AG04449 (cell line): Measurements from ENCODE around the gene CPA3.

Experiments
- CTCF ChIA-PET: fragments of 350-600 bp; formaldehyde crosslinking; extraction: SDS; loops from one replicate; lab custom pipeline; 2021; ENCODE audit warnings: antibody characterized with exemption; lab: Yijun Ruan, JAX
- POLR2A ChIA-PET: fragments of 400-600, 350-600 bp; formaldehyde crosslinking; extraction: SDS; loops from one replicate; lab custom pipeline; 2020; ENCODE audit warnings: antibody characterized with exemption, inconsistent platforms; lab: Yijun Ruan, JAX
- DNase-seq: peaks from one replicate; pipeline ENCODE4 v3.0.0-alpha.2; 2010; ENCODE audit warnings: low read depth, low spot score
- H3K4me3 ChIP-seq: 2 replicates; pipeline ENCODE4 v1.5.1; 2011; ENCODE audit warnings: low read depth, mild to moderate bottlenecking, control low read depth, low read length
- TF ChIP-seq, protein P1 (sequence below): IDR thresholded peaks from one replicate; pipeline ENCODE4 v1.5.1; 2011; ENCODE audit warnings: mild to moderate bottlenecking, moderate library complexity, low read length, control low read depth, inconsistent platforms; ENCODE audit not compliant: insufficient read depth; ENCODE audit errors: missing control alignments

CPA3 gene

DNA sequence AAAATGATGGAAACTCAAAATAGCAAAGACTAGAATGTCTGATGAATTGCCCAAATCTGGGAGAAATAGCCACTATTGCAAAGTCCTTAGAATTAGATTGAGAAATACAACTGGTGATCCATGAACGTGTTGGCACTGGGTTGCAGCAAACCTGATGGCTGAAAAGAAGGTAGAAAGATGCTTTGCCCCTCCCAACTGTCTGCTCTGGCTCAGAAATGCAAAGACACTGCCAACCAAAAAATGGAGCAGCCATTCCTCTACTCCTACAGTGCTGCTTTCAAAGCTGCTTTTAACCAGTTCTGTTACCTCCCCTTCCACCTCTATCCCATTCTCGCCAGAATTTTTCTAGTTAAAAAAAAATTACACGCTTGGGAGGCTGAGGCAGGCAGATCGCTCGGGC, 60.7 kb downstream of the CPA3 start:
- POLR2A ChIA-PET, result no interaction called here
- CTCF ChIA-PET, result interaction anchor here (2.1 kb wide), 1 partner anchor 65 kb away, joined by 5 read pairs; no protein-coding TSS in a partner anchor
- DNase-seq, result no peak

DNA sequence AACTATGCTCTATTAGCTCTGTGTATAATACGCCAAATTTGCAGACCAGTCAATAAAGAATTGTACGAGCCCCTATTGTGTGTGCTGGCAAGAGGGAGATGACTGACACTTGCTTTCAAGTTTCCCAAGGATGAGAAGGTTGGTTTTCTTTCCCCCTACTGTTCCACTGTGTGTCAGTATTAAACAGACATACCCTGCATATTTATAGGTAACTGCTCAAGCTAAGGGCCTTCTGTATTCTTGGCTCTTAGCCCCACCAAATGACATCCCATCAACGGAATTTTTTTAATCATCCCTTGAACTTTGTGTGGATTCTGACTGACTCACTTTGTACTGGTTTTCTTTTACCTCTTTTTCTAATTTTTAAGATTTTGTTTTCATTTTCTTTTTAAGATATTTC, 65.7 kb downstream of the CPA3 start:
- DNase-seq, result no peak
- no peak overlapping the region for H3K4me3 ChIP-seq
- ChIA-PET CTCF (interaction anchor here (0.7 to 1.2 kb wide), 5 partner anchors 12 to 68 kb away, joined by 3 to 6 read pairs (median 5); no protein-coding TSS in a partner anchor), POLR2A (no interaction called here)
- TF ChIP-seq, protein P1, sequence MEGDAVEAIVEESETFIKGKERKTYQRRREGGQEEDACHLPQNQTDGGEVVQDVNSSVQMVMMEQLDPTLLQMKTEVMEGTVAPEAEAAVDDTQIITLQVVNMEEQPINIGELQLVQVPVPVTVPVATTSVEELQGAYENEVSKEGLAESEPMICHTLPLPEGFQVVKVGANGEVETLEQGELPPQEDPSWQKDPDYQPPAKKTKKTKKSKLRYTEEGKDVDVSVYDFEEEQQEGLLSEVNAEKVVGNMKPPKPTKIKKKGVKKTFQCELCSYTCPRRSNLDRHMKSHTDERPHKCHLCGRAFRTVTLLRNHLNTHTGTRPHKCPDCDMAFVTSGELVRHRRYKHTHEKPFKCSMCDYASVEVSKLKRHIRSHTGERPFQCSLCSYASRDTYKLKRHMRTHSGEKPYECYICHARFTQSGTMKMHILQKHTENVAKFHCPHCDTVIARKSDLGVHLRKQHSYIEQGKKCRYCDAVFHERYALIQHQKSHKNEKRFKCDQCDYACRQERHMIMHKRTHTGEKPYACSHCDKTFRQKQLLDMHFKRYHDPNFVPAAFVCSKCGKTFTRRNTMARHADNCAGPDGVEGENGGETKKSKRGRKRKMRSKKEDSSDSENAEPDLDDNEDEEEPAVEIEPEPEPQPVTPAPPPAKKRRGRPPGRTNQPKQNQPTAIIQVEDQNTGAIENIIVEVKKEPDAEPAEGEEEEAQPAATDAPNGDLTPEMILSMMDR, result no peak

More for the DNA sequence above, 60.7 kb downstream of the CPA3 start:
- H3K4me3 ChIP-seq, result no peak overlapping the region
- TF ChIP-seq, protein P1, result no peak

DNA sequence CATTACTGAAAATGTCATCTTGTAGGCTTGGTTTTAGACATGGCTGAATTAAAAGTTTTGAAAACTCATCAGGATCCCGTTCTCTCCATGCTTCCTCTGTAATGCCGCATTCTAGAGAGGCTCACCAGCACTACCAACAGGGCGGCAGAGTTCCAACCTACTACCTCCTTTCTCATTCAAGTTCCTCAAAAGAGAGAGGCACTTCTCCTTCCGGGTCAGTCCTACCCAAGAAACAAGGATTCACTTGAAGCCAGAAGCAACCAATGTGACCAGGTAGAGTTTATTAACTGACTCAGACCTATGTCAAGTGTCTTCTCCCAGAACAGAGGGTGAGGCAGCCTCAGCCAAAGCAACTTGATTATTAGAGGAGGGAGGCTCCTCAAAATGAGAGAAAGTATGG, 66.5 kb downstream of the CPA3 start:
- TF ChIP-seq, protein P1, result no peak
- no peak overlapping the region for H3K4me3 ChIP-seq
- no peak for DNase-seq
- POLR2A ChIA-PET, result no interaction called here
- CTCF ChIA-PET, result interaction anchor here (0.9 to 3.1 kb wide), 3 partner anchors 12 to 72 kb away, joined by 3 to 13 read pairs (median 3); no protein-coding TSS in a partner anchor

DNA sequence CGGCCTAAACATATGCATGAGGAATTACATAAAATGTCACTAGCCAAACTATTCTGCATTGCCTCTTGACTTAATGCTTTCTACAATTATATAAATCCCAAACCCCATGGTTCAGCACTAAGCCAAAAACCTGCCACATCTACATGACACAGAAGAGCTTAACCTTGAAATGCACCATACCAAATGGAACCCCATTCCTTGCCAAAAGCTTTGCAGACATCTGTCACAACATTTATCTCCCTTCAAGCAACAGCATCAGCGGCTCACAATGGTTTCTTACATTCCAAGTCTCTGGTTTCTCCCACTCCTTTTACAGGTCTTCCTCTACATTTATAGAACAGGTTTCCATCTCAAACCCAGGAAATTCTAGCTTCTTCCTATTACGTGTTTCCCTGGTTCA, 67.9 kb downstream of the CPA3 start:
- ChIA-PET CTCF (interaction anchor here (1.4 to 3.1 kb wide), 4 partner anchors 8 to 73 kb away, joined by 5 to 13 read pairs (median 10); no protein-coding TSS in a partner anchor), POLR2A (no interaction called here)
- no peak overlapping the region for H3K4me3 ChIP-seq
- TF ChIP-seq, protein P1, result no peak
- DNase-seq, result no peak

DNA sequence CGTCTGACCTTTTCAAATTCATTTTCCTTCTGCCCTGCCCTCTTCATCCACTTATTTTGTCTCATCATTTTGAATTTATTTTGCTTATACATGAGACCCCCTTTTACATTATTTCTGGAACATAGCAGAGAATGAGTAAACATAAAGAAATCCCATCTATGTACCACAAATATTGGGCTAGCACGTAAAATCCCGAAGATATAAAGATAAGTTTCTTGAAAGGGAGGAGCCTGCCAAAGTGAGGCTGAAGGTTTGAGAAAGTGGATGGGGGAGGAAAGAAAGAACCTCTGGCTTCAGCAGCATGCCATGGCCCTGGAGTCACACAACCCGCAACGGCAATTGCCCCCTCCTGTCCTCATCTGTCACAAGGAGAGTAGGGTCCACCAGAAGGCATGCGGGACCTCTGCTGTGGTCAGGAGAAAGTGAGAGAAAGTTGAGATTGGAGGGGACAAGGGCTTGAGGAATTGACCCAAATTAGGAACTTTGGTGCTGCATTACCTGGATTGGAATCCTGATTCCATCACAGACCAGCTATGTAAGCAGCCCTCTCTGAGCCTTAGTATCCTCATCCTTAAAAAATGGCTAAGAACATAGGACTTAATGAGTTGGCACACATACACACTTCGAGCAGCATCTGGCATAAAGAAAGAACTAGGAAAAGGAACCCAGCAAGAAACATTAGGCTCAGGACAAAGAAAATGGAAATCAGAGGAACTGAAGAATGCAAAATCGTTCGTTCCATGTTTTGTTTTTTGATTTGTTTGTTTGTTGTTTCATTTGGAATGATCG, 72.6 kb downstream of the CPA3 start:
- CTCF ChIA-PET, result interaction anchor here (1.0 kb wide), 1 partner anchor 76 kb away, joined by 3 read pairs; no protein-coding TSS in a partner anchor
- POLR2A ChIA-PET, result no interaction called here
- TF ChIP-seq, protein P1, result no peak
- no peak overlapping the region for H3K4me3 ChIP-seq
- no peak for DNase-seq

DNA sequence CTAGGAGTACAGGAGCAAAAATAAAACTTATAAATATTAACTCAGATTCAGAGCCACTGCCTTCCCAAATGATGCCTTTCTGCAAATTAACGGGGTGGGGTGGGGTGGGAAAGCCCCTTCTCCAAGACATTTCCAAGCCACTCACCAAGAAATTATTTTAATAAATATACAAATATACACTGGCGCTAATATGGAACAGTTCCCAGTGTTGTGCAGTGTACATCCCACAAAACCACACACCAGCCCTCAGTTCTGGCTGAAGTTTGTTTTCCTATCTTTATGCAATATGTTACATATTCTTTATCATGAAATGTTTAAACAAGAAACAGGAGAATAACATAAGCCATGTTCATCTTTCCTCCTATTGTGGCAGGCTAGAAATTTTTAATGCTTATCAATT, 73.2 kb downstream of the CPA3 start:
- no peak for DNase-seq
- POLR2A ChIA-PET, result no interaction called here
- TF ChIP-seq, protein P1, result no peak
- CTCF ChIA-PET, result interaction anchor here (1.0 kb wide), 1 partner anchor 77 kb away, joined by 3 read pairs; no protein-coding TSS in a partner anchor
- no peak overlapping the region for H3K4me3 ChIP-seq
